Chondrocyte (in vitro differentiated cells): ENCODE measurements around the gene KCNK3. TPM values are rescaled to one million over a fixed set of nuclear protein-coding genes. Genes with fewer than 3 reads are reported as not detected.

Source experiments
- DNase-seq: peaks from one replicate; pipeline ENCODE4 v3.0.0; 2021; ENCODE audit warnings: mixed read lengths, low spot score
- H3K27ac Mint-ChIP-seq: one replicate; pipeline ENCODE4 v1.8.0; 2021; ENCODE audit warnings: mild to moderate bottlenecking, moderate library complexity, mixed read lengths; ENCODE audit not compliant: unreplicated experiment
- H3K27me3 Mint-ChIP-seq: 2 replicates; pipeline ENCODE4 v1.8.0; 2021; ENCODE audit warnings: low read depth, mixed read lengths
- H3K36me3 Mint-ChIP-seq: 2 replicates; pipeline ENCODE4 v1.8.0; 2021; ENCODE audit warnings: low read depth, mixed read lengths
- H3K4me1 Mint-ChIP-seq: 2 replicates; pipeline ENCODE4 v1.8.0; 2021; ENCODE audit warnings: low read depth, mild to moderate bottlenecking, mixed read lengths
- H3K4me3 Mint-ChIP-seq: one replicate; pipeline ENCODE4 v1.8.0; 2021; ENCODE audit warnings: mild to moderate bottlenecking, moderate library complexity, mixed read lengths; ENCODE audit not compliant: unreplicated experiment
- H3K9me3 Mint-ChIP-seq: 2 replicates; pipeline ENCODE4 v1.8.0; 2021; ENCODE audit warnings: low read depth, mixed read lengths
- CTCF ChIP-seq: fragments of 200-600 bp; sonication (generic); IDR thresholded peaks from 2 replicates; pipeline ENCODE4 v1.5.0; 2021; ENCODE audit warnings: antibody characterized with exemption, mild to moderate bottlenecking, moderate library complexity
- total RNA-seq: library from RNA; stranded (reverse); gene quantifications from 3 replicates; pipeline ENCODE4 v1.2.1, GENCODE V29; 2021

Gene KCNK3
- total RNA-seq, 1 donor from 2014 or later = 2.9 TPM

DNA sequence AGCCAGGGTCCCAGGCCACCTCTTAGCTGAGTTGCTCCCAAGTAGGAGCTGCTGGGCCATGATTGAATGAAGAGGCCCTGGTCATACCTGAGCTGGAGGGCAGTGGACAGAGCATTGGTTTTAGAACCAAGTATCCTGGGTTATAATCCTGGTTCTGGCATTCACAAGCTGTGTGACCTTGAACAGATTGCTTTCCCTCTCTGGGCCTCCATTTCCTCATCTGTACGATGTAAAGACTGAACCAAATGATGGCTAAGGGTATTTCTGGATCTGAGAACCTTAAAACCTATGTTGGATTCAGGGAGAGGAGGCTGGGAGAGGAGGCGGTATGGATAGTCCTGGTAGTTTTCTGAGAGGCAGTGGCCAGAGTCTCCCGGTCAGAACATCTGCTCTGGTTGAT, 31.0 kb downstream of the KCNK3 start:
- H3K27me3 Mint-ChIP-seq = no peaks in the 10 kb centered on the region

DNA sequence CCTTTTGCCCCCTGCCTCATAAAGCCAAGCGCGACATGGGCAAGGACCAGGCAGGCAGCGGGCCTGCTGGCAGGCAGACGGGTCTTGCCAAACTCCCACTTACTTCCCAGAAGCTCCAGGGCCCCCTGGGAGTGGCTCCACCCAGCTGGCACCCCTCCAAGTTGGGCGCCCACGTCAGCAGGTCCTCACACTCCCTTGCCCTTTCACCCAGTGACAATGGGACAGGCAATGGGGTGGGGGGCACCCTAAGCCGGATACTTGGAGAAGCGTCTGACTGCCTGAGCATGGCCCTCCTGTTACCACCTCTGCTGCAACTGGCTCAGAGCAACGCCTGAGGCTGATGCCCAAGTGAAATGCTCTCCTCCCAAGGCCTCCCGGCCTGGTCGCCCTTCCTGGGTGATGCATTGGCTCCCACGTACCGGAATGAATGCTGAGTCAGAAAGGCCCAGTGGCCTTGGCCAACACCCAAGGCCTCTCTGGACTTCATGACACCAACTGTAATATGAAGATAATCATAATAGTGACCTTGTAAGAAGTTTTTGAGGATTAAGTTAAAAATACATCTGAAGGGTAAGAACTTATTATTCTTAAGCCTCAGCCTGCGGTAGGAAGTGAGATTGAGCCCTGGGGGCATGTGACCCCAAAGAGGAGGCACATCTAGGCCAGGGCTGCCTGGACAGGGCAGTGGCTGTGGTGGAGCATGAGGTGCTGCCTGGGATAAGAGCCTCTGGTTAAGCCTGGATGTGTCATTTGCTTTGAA, 31.6 kb downstream of the KCNK3 start:
- peak overlapping the region; percentile 94 for H3K27ac Mint-ChIP-seq
- no peaks in the 10 kb centered on the region for H3K36me3 Mint-ChIP-seq
- no peak overlapping the region for H3K4me3 Mint-ChIP-seq
- H3K9me3 Mint-ChIP-seq = no peaks in the 10 kb centered on the region
- H3K27me3 Mint-ChIP-seq = no peaks in the 10 kb centered on the region
- no peak for TF ChIP-seq CTCF
- no peak for DNase-seq
- H3K4me1 Mint-ChIP-seq = peaks cover 59% of the 10 kb centered on the region

More for the DNA sequence above, 31.0 kb downstream of the KCNK3 start:
- Mint-ChIP-seq H3K4me1 (peaks cover 62% of the 10 kb centered on the region), H3K27ac (peak overlapping the region; percentile 94), H3K36me3 (no peaks in the 10 kb centered on the region), H3K9me3 (no peaks in the 10 kb centered on the region), H3K4me3 (no peak overlapping the region)
- no peak for DNase-seq
- TF ChIP-seq CTCF = no peak

DNA sequence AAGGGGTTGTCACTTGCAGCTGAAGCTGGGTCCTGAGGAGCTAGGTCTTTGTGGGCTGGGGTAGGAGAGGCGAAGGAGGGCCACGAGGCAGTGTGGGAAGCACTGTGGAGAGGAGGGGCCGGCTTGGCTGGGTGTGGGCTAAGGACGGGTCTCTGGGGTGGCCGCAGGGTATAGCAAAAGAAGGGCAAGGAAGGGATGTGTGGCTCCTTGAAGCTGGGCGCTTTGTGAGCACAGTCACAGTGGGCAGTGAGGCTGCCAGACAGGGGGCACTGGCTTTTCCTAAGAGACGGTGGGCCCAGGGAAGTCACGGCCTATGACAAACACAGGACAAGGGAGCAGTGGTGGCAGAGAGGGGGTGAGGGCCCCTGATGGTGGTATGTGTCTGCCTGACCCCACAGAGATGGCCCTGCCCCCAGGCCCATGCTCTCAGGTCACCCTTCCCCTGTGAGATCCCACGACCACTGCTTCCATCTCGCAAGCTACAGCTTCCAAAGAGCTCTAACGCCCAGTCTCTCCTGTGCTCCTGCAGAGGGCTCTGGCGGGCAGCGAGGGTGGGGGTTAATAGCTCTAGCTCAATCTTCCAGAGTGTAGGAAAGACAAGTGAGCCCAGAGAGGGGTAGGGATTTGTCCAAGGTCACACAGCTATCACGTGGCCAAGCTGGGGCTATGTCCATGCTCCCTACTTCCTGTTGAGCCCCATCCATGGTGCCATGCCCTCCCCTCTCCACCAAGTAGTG, 32.4 kb downstream of the KCNK3 start:
- H3K27ac Mint-ChIP-seq = peak overlapping the region; percentile 94
- DNase-seq = no peak

DNA sequence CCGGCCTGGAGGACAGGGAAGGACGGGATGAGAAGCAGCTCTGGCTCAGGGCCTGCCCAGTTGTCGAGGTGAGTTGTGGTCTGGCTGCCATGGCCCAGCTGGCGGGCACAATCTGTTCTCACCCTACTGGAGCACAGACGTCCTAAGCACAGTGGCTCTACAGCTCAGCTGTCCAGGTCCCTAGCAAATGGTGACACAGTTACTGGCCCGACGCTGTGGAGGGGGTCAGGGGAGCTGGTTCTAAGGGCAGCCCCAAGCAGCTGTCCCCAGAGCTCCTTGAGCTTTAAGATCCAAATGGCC, 32.9 kb downstream of the KCNK3 start:
- H3K27me3 Mint-ChIP-seq = no peaks in the 10 kb centered on the region
- DNase-seq = no peak
- H3K4me3 Mint-ChIP-seq = no peak overlapping the region
- TF ChIP-seq CTCF = no peak
- H3K27ac Mint-ChIP-seq = no peak overlapping the region
- H3K36me3 Mint-ChIP-seq = no peaks in the 10 kb centered on the region
- H3K4me1 Mint-ChIP-seq = peaks cover 46% of the 10 kb centered on the region
- H3K9me3 Mint-ChIP-seq = no peaks in the 10 kb centered on the region

More for the DNA sequence above, 32.4 kb downstream of the KCNK3 start:
- Mint-ChIP-seq H3K4me1 (peaks cover 51% of the 10 kb centered on the region), H3K27me3 (no peaks in the 10 kb centered on the region), H3K4me3 (no peak overlapping the region), H3K9me3 (no peaks in the 10 kb centered on the region), H3K36me3 (no peaks in the 10 kb centered on the region)
- no peak for TF ChIP-seq CTCF

- H3K27me3 Mint-ChIP-seq = no peaks in the 10 kb centered on the region
- no peak for TF ChIP-seq CTCF
- H3K4me3 Mint-ChIP-seq = no peak overlapping the region
- H3K9me3 Mint-ChIP-seq = no peaks in the 10 kb centered on the region
- H3K36me3 Mint-ChIP-seq = no peaks in the 10 kb centered on the region
- peaks cover 39% of the 10 kb centered on the region for H3K4me1 Mint-ChIP-seq
- no peak for DNase-seq
- no peak overlapping the region for H3K27ac Mint-ChIP-seq
Observed at GRCh38 chr2:26726228-26726627, 33.7 kb downstream of the KCNK3 start.
